DOHH2 (cell line): ENCODE data around the gene TSHZ1.

Experiments
- EZH2phosphoT487 ChIP-seq: fragments of 200-600 bp; sonication (generic); IDR thresholded peaks from 2 replicates; pipeline ENCODE4 v1.6.1; 2017; ENCODE audit warnings: borderline replicate concordance, mild to moderate bottlenecking, antibody characterized with exemption, low read length, moderate library complexity, mixed read lengths
- TF ChIP-seq, protein P1 (sequence below): fragments of 200-600 bp; sonication (generic); IDR thresholded peaks from one replicate; pipeline ENCODE4 v1.5.1; 2014; ENCODE audit warnings: antibody characterized with exemption, mild to moderate bottlenecking, low read depth, low read length; ENCODE audit not compliant: poor library complexity, severe bottlenecking

DNA sequence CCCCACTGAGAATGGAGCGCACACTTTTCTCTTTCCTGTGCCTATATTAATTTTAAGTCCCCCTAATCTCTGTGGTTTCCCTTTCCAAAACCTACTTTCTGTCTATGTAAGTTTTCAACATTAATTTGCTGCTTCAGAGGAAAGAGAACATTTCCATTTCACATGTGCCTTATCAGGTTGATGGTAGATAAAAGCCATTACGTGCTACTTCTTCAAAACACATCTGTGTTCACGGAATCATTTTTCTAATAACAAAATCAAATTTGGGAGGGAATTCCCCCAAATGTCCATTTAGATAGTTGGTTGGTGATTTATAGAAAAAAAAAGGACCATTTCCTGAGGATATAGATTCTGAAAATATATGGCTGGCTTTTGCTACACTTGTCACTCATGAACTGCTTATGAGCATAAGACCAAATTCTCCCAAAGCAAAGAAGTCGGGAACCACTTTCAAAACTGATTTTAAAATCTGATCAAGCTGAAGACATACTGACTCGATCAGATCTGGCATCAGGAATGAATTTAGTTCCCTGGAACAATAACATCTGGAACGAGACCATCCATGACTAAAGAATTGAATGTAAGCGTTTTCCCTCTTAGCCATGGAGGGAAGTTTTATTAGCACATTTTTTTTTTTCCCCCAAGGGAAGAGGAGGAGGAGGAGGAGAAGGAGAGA is 9.9 kb upstream of the TSHZ1 start:
- TF ChIP-seq, protein P1, sequence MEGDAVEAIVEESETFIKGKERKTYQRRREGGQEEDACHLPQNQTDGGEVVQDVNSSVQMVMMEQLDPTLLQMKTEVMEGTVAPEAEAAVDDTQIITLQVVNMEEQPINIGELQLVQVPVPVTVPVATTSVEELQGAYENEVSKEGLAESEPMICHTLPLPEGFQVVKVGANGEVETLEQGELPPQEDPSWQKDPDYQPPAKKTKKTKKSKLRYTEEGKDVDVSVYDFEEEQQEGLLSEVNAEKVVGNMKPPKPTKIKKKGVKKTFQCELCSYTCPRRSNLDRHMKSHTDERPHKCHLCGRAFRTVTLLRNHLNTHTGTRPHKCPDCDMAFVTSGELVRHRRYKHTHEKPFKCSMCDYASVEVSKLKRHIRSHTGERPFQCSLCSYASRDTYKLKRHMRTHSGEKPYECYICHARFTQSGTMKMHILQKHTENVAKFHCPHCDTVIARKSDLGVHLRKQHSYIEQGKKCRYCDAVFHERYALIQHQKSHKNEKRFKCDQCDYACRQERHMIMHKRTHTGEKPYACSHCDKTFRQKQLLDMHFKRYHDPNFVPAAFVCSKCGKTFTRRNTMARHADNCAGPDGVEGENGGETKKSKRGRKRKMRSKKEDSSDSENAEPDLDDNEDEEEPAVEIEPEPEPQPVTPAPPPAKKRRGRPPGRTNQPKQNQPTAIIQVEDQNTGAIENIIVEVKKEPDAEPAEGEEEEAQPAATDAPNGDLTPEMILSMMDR = no peak
- no peak for TF ChIP-seq EZH2phosphoT487
